ENCODE measurements around the gene HOXD9.

DNA sequence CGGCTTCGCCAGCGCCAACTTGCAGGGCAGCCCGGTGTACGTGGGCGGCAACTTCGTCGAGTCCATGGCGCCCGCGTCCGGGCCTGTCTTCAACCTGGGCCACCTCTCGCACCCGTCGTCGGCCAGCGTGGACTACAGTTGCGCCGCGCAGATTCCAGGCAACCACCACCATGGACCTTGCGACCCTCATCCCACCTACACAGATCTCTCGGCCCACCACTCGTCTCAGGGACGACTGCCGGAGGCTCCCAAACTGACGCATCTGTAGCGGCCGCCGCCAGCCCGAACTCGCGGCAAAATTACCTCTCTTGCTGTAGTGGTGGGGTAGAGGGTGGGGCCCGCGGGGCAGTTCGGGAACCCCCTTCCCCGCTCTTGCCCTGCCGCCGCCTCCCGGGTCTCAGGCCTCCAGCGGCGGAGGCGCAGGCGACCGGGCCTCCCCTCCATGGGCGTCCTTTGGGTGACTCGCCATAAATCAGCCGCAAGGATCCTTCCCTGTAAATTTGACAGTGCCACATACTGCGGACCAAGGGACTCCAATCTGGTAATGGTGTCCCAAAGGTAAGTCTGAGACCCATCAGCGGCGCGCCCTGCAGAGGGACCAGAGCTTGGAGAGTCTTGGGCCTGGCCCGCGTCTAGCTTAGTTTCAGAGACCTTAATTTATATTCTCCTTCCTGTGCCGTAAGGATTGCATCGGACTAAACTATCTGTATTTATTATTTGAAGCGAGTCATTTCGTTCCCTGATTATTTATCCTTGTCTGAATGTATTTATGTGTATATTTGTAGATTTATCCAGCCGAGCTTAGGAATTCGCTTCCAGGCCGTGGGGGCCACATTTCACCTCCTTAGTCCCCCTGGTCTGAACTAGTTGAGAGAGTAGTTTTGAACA lies 49.7 kb downstream of the HOXD9 start:
- TF ChIP-seq CTCF (optimal IDR thresholded peaks at IDR 0.05 in 1 of 3, IDR thresholded peaks at IDR 0.05 in 1 of 3, conservative IDR thresholded peaks at IDR 0.05 in 1 of 3; ENCODE audit: extremely low read depth in 1 of 3, insufficient read depth in 2 of 3, low read length in 3 of 3) (no peak), EZH2 (IDR thresholded peaks at IDR 0.05; ENCODE audit: low read length) (peak; percentile 64)
